Endothelial cell (in vitro differentiated cells): Measurements from ENCODE around the gene TSSK2. TPM values are rescaled to one million over a fixed set of nuclear protein-coding genes. Genes with fewer than 3 reads are reported as not detected.

Experiments used
- DNase-seq: peaks from one replicate; pipeline ENCODE4 v3.0.0; 2021; ENCODE audit warnings: low spot score
- H3K27ac Mint-ChIP-seq: one replicate; pipeline ENCODE4 v1.8.0; 2021; ENCODE audit warnings: mixed read lengths, inconsistent platforms; ENCODE audit not compliant: unreplicated experiment
- H3K27me3 Mint-ChIP-seq: one replicate; pipeline ENCODE4 v1.8.0; 2021; ENCODE audit warnings: mild to moderate bottlenecking, moderate library complexity, mixed read lengths, inconsistent platforms; ENCODE audit not compliant: unreplicated experiment
- H3K36me3 Mint-ChIP-seq: one replicate; pipeline ENCODE4 v1.8.0; 2021; ENCODE audit warnings: mild to moderate bottlenecking, low read depth, mixed read lengths, inconsistent platforms; ENCODE audit not compliant: unreplicated experiment
- H3K4me1 Mint-ChIP-seq: one replicate; pipeline ENCODE4 v1.8.0; 2021; ENCODE audit warnings: mild to moderate bottlenecking, mixed read lengths, inconsistent platforms; ENCODE audit not compliant: unreplicated experiment
- H3K4me3 Mint-ChIP-seq: one replicate; pipeline ENCODE4 v1.8.0; 2021; ENCODE audit warnings: mild to moderate bottlenecking, mixed read lengths, inconsistent platforms; ENCODE audit not compliant: unreplicated experiment
- H3K9me3 Mint-ChIP-seq: one replicate; pipeline ENCODE4 v1.8.0; 2021; ENCODE audit warnings: mixed read lengths, inconsistent platforms; ENCODE audit not compliant: unreplicated experiment
- total RNA-seq: library from RNA; stranded (reverse); fragmentation: NEBNext Ultra II Directional; extraction: Animal tissue kit (Norgen Biotek cat#: 25700); gene quantifications from one replicate; pipeline ENCODE4 v1.2.1, GENCODE V29; 2021; ENCODE audit not compliant: unreplicated experiment
- TF ChIP-seq, protein P1 (sequence below): fragments of 200-600 bp; sonication (generic); IDR thresholded peaks from one replicate; pipeline ENCODE4 v1.5.0; 2021; ENCODE audit warnings: antibody characterized with exemption; ENCODE audit not compliant: unreplicated experiment

Gene TSSK2
- total RNA-seq, 1 donor from 2014 or later, result not detected

DNA sequence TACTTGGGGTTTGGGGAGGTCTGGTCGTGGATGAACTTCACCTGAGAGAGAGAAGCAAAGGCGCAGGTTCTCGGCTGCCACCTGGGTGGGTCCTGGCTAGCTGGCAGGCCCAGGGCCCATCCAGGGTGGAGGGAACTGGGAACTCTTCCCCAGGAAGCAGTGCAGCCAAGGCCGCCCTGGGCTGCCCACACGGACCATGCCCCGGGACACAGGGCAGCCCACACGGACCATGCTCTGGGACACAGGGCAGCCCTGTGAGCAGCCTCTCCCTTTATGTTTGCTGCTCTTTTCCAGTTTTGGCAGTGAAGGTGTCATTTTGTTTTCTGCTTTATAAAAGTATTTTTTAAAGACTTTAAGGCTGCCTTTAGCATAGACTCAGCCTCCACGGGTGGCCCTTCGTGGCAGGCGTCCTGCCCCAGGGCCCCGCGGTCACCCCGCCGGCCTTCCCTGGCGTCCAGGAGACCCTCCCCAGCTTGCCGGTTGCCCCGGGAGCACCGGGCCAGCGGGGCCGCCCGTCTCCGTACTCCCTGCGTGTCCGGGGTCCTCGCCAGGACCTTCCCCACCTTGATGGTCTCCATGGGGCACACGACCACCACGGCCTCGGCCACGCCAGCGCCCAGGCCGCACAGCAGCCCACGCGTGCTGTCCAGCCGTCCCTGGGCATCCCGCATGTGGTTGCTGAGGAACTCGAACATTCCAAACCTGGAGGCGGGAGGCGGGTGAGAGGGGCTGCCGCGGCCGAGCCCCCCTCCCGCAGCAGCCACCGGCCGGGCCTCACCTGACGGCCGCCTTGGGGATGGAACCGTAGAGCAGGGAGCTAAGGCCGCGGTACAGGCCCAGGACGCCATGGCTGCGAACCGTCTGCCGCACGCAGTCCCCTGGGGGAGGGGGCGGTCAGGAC, 46.3 kb downstream of the TSSK2 start:
- no peak overlapping the region for H3K27ac Mint-ChIP-seq
- peaks cover 5% of the 10 kb centered on the region for H3K36me3 Mint-ChIP-seq
- DNase-seq, result no peak
- H3K4me3 Mint-ChIP-seq, result peak overlapping the region; percentile 88
- H3K27me3 Mint-ChIP-seq, result peaks cover 6% of the 10 kb centered on the region
- TF ChIP-seq, protein P1, sequence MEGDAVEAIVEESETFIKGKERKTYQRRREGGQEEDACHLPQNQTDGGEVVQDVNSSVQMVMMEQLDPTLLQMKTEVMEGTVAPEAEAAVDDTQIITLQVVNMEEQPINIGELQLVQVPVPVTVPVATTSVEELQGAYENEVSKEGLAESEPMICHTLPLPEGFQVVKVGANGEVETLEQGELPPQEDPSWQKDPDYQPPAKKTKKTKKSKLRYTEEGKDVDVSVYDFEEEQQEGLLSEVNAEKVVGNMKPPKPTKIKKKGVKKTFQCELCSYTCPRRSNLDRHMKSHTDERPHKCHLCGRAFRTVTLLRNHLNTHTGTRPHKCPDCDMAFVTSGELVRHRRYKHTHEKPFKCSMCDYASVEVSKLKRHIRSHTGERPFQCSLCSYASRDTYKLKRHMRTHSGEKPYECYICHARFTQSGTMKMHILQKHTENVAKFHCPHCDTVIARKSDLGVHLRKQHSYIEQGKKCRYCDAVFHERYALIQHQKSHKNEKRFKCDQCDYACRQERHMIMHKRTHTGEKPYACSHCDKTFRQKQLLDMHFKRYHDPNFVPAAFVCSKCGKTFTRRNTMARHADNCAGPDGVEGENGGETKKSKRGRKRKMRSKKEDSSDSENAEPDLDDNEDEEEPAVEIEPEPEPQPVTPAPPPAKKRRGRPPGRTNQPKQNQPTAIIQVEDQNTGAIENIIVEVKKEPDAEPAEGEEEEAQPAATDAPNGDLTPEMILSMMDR, result no peak
- peaks cover 11% of the 10 kb centered on the region for H3K4me1 Mint-ChIP-seq
- no peaks in the 10 kb centered on the region for H3K9me3 Mint-ChIP-seq

DNA sequence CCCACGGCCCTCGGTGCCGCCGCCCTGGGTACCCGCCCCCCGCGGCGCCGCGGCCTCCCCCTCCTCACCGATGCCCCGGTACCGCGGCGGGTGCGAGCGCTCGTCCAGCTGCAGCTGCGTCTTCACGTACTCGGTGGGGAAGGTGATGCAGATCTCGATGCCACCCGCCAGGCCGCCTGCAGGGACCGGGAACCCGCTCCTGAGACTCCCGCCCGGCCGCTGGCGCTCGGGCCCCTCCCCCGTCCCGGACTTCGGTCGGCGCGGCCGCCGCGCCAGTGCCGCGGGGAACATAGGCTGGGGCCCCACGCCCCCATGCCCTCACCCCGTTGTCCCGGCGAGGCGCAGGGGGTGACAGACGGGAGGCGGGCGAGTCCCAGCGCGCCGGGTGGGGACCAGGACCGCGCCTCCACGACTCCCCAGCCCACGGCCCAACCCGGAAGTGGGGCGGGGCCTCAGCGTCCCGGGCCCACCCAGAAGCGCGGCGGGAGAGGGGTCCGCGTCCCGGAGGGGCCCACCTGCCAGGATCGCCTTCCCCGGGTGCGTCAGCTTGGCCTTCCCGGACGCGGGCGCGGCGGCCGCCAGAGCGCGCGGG, 47.1 kb downstream of the TSSK2 start:
- H3K9me3 Mint-ChIP-seq, result no peaks in the 10 kb centered on the region
- TF ChIP-seq, protein P1, result no peak
- peaks cover 3% of the 10 kb centered on the region for H3K27me3 Mint-ChIP-seq
- no peak overlapping the region for H3K4me3 Mint-ChIP-seq
- DNase-seq, result peak; percentile 48
- peaks cover 3% of the 10 kb centered on the region for H3K36me3 Mint-ChIP-seq
- H3K27ac Mint-ChIP-seq, result no peak overlapping the region
- peaks cover 5% of the 10 kb centered on the region for H3K4me1 Mint-ChIP-seq

DNA sequence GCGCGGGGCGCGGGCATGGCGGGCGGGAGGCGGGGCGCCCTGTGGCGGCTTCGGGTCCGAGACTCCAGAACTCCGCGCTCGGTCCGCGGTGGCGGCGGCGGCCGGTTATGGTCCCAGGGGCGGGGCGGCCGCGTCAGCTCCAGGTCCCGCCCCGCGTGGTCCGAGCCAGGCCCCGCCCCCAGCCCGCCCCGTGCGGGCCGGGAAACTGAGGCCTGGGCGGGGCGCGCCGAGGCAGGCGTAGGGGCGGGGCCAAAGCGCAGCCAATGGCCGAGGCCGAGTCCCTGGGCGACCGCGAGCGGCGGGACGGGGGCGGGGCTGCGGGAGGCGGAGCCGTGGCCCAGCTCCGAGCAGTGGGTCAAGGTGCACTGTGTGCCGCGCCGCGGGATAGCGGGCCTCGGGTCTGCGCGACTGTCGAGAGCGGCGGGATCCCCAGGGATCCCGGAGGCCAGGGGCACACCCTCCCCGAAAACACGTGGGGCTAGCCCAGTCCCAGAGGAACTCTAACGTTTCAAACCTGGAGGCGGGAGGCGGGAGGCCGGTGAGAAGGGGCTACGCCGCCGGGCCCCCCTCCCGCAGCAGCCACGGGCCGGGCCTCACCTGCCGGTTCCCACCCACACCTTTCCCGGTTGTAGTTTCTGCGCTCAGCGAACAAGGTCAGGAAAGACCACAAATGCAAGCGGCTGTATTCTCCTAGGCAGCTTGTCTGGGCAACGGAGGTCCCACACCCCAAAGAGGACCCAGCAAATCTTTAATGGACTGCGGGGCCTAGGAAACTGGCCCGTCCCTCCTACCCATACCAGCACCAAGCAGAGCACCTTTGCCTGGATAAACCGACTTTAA, 47.8 kb downstream of the TSSK2 start, which contains the start of gene SLC25A1:
Gene SLC25A1 (minus strand): TSS at position 80 of the 840 bp plus-strand sequence. CDS start 63 bp downstream, at position 17.
- peak; percentile 93 for DNase-seq
- Mint-ChIP-seq H3K36me3 (peaks cover 3% of the 10 kb centered on the region), H3K4me3 (peak within 1 kb of the TSS; percentile 88), H3K27ac (peak within 1 kb of the TSS; percentile 24), H3K9me3 (no peaks in the 10 kb centered on the region), H3K4me1 (peaks cover 5% of the 10 kb centered on the region), H3K27me3 (peaks cover 3% of the 10 kb centered on the region)
- TF ChIP-seq, protein P1, result no peak

DNA sequence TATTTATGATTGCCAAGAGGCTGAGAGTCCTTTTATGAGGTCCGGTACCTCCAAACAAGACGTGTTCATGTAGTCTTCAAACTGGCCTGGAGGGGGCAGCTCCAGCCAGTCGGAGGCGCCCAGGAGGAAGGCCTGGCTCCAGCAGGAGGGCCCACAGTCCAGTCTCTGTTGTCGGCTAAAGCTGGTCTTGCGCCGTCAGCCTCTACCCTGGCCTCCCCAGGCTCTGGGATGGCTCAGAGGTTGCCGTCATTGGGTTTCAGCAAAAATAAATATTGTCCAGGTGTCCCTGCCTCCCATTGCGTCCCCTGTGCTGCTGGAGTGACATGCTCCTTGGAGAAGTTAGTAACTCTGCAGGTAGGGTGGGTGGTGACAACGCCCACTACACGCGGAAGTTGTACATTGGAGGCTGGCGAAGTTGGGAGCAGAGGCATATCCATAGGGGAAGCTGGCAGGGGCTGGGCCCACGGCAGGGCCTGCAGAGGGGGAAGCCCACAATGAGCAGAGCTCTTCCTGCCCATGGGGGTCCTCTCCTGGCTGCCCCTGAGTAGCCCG, 48.5 kb downstream of the TSSK2 start:
- Mint-ChIP-seq H3K9me3 (no peaks in the 10 kb centered on the region), H3K27ac (no peak overlapping the region), H3K27me3 (peaks cover 5% of the 10 kb centered on the region), H3K4me3 (peak overlapping the region; percentile 87), H3K36me3 (peaks cover 3% of the 10 kb centered on the region), H3K4me1 (peaks cover 5% of the 10 kb centered on the region)
- DNase-seq, result peak; percentile 71
- TF ChIP-seq, protein P1, result peak; percentile 56
